Measurements from ENCODE around the gene SLC29A1.

SLC29A1 gene

DNA sequence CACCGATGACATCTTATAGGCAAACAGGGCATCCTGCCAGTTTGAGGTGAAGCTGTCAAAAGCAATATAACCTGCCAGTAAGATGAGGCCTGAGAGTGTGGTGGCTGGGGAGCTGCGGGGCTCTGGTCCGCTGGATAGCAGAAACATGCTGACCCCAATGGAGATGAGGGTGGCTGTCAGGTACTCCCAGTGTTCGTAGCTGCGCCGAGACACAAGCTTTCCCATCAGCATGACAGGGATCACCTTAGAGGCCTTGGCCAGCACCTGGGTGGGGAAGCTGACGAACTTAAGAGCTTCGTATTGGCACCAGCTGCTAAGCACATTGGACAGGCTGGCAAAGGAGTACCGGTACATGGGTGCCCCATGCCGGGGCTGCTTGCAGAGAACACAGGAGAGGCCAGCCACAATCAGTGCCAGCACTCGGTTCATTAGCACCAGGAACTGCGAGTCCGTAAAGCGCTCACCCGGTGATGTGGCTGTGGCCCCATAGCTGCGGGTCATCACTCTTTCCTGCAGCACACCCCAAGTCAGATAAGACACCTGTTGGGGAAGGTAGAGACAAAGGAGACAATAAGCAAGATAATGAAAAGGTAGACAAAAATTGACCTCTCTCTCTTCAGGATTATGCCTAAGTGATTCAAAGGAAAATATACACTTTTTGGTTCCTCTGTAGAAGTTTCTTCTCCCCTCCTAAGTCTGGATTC is 31.9 kb downstream of the SLC29A1 start:
- Histone ChIP-seq H3K27me3 (ENCODE audit: low read depth) (no peaks in the 10 kb centered on the region), H3K4me3 (no peak overlapping the region), H3K9me3 (no peaks in the 10 kb centered on the region), H3K4me1 (peaks cover 9% of the 10 kb centered on the region), H3K36me3 (replicated peaks) (peaks cover 56% of the 10 kb centered on the region)
- DNase-seq (ENCODE audit: low spot score in 2 of 2) = peak in 1 of 2 experiments; percentile 48
- in situ Hi-C loops (cut with MboI; ENCODE audit: low sequenced_read_pairs) = no loop called here

DNA sequence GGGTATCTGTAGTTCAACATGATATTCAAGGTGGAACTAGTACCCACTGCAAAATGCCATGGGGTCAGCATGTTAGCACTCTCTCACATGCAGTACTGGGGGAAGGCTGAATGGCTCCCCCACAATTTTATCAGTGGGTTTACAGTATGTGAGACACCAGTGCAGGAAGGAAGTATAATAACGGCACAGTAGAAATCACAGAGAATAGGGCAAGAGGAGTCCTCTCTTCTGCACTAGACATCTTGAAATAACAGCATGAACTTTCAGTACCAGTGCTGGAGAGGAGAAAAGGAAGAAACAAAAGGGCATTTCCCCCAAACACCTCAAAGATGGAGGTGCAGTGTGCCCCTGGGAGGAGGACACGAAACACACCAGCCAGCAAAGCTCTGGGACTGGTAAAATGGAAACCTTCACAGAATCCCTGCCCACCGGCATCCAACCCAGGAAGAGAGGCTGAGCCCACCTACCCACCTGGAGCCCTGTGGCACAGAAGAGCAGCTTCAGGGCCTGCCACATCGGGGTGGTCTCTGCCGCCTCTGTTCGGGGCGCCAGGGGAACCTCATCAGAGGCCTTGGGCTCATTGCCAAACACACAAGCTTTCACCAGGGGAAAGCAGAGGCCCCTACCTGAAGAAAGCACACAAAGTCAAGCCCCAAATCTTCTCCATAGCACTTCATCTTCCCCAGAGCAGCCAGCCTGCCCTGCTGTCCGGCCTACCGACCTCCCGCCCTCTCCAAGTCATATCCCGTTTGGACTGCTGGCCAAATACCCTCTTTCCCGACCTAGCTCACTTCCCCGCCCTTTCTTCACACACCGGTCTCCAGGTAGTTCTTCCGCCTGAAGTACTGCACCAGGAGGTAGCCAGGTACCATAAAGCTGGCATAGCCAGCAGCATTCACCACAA is 32.7 kb downstream of the SLC29A1 start:
- peak overlapping the region; percentile 59 for H3K4me3 ChIP-seq
- H3K4me1 ChIP-seq = peaks cover 9% of the 10 kb centered on the region
- no peaks in the 10 kb centered on the region for H3K27me3 ChIP-seq (ENCODE audit: low read depth)
- in situ Hi-C loops (cut with MboI; ENCODE audit: low sequenced_read_pairs) = no loop called here
- peaks cover 48% of the 10 kb centered on the region for H3K36me3 ChIP-seq (replicated peaks)
- peak in 1 of 2 experiments; percentile 24 for DNase-seq (ENCODE audit: low spot score in 2 of 2)
- H3K9me3 ChIP-seq = no peaks in the 10 kb centered on the region

DNA sequence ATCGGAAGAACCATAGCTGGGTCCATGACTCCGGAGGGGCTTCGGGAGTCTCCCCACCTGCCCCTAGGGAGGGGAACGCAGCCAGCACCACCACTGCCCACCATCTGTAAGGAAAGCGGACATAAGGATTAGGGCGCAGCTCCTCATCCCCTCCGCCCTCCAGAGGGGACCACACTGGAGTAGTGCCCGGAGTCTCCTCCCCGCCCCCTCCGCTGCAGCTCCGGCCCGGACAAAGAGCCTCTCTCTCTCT is 33.3 kb downstream of the SLC29A1 start:
- no peaks in the 10 kb centered on the region for H3K27me3 ChIP-seq (ENCODE audit: low read depth)
- H3K4me1 ChIP-seq = peaks cover 9% of the 10 kb centered on the region
- in situ Hi-C loops (cut with MboI; ENCODE audit: low sequenced_read_pairs) = no loop called here
- H3K9me3 ChIP-seq = no peaks in the 10 kb centered on the region
- peaks cover 42% of the 10 kb centered on the region for H3K36me3 ChIP-seq (replicated peaks)
- DNase-seq (ENCODE audit: low spot score in 2 of 2) = no peak
- peak overlapping the region; percentile 59 for H3K4me3 ChIP-seq

DNA sequence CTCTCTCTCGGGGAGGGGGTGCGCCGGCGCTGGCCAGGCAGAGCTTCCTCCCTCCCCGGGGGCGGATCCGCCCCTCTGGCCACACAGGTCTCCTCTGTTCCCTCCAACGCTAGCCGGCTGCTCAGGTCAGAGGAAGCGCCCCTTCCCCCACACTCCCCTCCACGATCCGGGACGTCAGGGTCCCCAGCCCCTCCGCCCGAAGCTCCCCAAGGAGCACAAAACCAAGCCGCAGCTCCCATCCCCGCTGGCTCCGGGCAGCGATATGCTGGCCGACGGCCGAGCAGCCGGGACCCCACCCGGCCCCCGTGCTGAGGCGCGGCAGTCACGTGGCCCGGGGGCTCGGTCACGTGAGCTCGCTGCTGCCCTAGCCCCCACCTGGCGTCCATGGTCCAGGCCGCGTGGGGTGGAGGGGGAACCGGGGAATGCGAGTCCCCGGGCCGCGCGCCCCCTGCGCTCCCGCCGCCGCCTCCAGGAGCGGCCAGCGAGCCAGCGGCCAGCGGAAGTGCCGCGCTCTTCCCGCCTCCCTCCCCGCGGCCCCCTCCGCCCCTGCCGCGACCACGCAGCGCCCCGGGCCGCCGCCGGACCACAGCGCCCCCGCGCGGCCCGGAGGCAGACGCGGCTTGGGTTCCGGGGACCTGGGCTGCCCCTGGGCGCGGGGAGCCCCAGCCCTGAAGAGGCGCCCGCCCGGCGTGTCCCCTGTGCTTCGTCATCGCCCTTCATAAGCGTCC is 33.8 kb downstream of the SLC29A1 start, which contains the start of gene SLC35B2:
TSS of gene SLC35B2 (minus strand) at position 504 of the 728 bp plus-strand sequence. CDS start at position 386, 118 bp downstream.
- peak; percentile 77 to 86 for DNase-seq (ENCODE audit: low spot score in 2 of 2)
- in situ Hi-C loops (cut with MboI; ENCODE audit: low sequenced_read_pairs) = no loop called here
- peak within 1 kb of the TSS; percentile 59 for H3K4me3 ChIP-seq
- peaks cover 9% of the 10 kb centered on the region for H3K4me1 ChIP-seq
- no peaks in the 10 kb centered on the region for H3K9me3 ChIP-seq
- H3K36me3 ChIP-seq (replicated peaks) = peaks cover 37% of the 10 kb centered on the region
- no peaks in the 10 kb centered on the region for H3K27me3 ChIP-seq (ENCODE audit: low read depth)

DNA sequence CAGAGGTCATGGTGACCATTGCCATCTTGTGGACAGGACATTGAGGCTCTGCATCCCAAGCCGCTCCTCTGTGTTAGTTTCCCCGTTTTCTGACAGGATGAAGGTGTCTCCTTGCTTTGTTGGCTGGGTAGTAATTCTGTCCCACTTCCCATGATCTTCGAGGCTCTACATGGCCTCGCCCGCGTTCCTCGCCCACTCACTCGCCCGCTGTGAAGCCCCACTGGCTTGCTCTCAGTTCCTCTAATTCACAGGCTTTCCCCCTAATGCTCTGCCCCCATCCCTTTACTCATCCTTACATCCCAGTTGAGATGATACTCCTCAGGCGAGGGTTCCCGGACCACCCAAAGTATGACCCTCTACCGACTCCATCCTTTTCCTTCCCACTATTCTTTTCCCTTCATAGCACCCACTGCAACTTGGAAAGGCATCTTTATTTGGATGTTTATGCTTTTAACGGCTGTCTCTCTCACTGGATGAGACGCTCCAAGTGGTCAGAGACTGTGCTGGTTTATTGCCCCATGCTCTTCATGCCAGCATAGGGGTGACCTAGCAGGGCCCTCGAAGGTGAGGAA is 34.4 kb downstream of the SLC29A1 start:
- Histone ChIP-seq H3K36me3 (replicated peaks) (peaks cover 31% of the 10 kb centered on the region), H3K9me3 (no peaks in the 10 kb centered on the region), H3K4me1 (peaks cover 9% of the 10 kb centered on the region), H3K27me3 (ENCODE audit: low read depth) (no peaks in the 10 kb centered on the region), H3K4me3 (peak overlapping the region; percentile 59)
- no peak for DNase-seq (ENCODE audit: low spot score in 2 of 2)
- in situ Hi-C loops (cut with MboI; ENCODE audit: low sequenced_read_pairs) = no loop called here

DNA sequence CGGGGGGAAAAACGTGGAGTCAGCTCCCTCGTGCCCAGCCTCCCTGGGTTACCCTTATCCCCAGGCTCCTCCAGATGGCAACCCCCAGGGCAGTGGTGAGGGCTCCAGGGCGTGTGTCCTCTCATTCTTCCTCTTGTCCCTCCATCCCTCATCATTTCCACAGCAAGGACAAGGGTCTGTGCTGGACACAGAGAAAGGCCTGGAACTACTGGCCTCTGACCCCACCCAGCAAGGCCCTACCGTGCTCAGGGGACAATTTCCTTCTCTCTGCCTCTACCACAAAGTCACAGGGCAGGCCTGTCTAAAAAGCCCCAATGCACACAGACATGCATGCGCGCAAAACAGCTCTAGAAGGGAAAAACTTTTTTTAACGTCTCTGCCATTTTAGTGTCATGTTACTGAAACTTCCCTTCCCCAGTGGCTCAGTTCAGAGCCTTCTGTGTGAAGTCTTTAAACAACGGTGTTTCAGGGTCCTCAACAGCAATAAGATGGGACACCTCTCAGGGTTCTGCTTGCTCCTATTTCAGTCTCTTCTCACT is 35.0 kb downstream of the SLC29A1 start:
- Histone ChIP-seq H3K9me3 (no peaks in the 10 kb centered on the region), H3K27me3 (ENCODE audit: low read depth) (no peaks in the 10 kb centered on the region), H3K36me3 (replicated peaks) (peaks cover 25% of the 10 kb centered on the region), H3K4me1 (peaks cover 10% of the 10 kb centered on the region), H3K4me3 (no peak overlapping the region)
- DNase-seq (ENCODE audit: low spot score in 2 of 2) = no peak
- in situ Hi-C loops (cut with MboI; ENCODE audit: low sequenced_read_pairs) = no loop called here

DNA sequence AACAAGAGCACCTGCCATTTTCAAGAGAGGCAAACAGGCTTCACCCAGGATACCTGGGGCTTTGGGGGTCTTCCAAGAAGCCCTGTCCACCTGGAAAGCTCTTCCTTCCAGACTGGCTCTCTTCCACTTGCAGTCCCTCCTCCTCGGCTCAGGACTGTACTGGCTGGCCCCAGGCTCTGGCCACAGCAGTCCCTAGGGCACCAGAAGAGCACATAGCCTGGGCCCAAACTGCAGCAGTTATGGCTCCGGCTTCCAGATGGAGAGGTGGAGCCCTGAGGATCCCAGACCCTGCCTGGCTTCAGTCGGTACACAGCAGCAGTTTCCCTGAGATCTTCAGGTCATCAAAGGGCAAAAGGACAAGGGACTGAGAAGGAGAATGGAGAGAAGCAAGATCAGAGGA is 35.5 kb downstream of the SLC29A1 start:
- in situ Hi-C loops (cut with MboI; ENCODE audit: low sequenced_read_pairs) = no loop called here
- H3K27me3 ChIP-seq (ENCODE audit: low read depth) = no peaks in the 10 kb centered on the region
- no peaks in the 10 kb centered on the region for H3K9me3 ChIP-seq
- no peak for DNase-seq (ENCODE audit: low spot score in 2 of 2)
- peaks cover 20% of the 10 kb centered on the region for H3K36me3 ChIP-seq (replicated peaks)
- peaks cover 15% of the 10 kb centered on the region for H3K4me1 ChIP-seq
- H3K4me3 ChIP-seq = no peak overlapping the region

DNA sequence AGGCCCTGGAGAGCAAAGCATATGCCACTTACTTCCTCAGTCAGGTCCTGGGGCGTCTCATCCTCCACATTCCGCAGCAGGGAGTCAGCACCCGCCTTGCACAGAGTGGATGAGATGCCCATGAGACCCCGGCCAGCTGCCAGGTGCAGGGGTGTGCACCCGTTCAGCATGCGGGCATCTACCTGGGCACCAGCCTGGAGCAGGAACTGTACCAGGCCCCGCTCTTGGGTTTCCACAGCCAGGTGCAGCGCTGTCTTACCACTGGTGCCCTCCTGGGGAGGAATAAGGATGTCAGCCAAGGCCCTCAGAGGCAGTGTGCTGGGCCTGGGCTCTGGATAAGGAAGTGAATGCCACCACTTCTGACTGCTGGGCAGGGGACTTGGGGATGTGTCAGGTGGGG is 36.6 kb downstream of the SLC29A1 start:
- peaks cover 17% of the 10 kb centered on the region for H3K4me1 ChIP-seq
- no peaks in the 10 kb centered on the region for H3K27me3 ChIP-seq (ENCODE audit: low read depth)
- peaks cover 9% of the 10 kb centered on the region for H3K36me3 ChIP-seq (replicated peaks)
- in situ Hi-C loops (cut with MboI; ENCODE audit: low sequenced_read_pairs) = no loop called here
- DNase-seq (ENCODE audit: low spot score in 2 of 2) = no peak
- H3K4me3 ChIP-seq = no peak overlapping the region
- H3K9me3 ChIP-seq = no peaks in the 10 kb centered on the region

DNA sequence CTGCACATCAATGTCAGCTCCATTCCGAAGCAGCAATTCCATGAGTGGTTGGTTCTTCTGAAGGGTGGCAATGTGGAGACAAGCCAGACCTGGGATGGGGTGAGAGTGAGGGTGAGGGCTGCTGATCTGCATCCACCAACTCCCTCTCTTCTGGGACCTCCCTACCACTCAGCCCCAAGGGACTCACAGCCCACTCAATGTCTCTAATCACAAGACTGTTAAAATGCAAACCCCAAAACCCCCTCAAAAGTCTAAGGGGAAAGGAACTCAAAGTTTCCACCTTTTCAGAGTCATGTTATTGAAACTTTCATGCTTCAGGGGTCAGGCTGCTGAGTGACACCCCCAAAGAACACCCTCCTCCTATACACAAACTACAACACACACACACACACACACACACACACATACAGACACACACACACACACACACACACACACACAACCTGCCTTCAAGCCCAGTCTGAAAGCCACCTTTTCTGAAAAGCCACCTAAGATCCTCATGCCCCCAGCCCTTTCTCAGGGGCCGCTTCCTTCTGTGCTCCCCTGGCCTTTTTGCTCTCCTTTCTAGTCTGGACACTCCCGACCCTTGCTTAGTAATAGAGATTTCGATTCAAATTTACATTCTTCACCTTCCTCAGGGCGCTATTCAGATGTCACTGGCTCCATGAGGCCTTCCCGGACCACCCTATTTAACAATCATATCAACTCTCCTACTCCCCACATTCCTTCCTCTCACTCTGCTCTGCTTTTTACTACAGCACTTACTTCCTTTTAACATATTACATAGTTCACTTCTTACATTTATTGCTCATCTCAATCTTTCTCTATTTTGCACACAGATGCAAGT is 37.3 kb downstream of the SLC29A1 start:
- DNase-seq (ENCODE audit: low spot score in 2 of 2) = no peak
- peaks cover 2% of the 10 kb centered on the region for H3K36me3 ChIP-seq (replicated peaks)
- H3K4me1 ChIP-seq = peaks cover 19% of the 10 kb centered on the region
- no peaks in the 10 kb centered on the region for H3K27me3 ChIP-seq (ENCODE audit: low read depth)
- H3K4me3 ChIP-seq = no peak overlapping the region
- in situ Hi-C loops (cut with MboI; ENCODE audit: low sequenced_read_pairs) = no loop called here
- no peaks in the 10 kb centered on the region for H3K9me3 ChIP-seq

DNA sequence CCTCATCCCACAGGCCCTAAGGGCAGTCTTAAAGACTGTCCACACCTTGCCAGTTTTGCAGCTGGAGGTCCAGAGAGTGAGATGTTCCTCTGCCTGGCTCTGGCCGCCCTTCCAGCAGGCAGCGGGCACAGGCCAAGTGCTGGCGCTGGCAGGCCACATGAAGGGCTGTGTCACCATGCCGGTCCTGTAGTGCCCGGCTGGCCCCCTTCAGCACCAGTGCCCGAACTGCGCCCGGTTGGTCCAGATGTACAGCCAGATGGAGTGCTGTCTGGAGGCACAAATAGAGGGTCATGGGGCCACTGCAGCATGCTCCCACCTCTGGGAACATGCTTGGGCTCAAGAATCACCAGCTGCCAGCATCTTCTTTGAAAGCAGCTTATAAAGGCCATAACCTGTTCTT is 38.2 kb downstream of the SLC29A1 start:
- peaks cover 14% of the 10 kb centered on the region for H3K4me1 ChIP-seq
- no peak overlapping the region for H3K4me3 ChIP-seq
- no peaks in the 10 kb centered on the region; the same call in none of the 2 replicates for H3K36me3 ChIP-seq (replicated peaks)
- no peaks in the 10 kb centered on the region for H3K9me3 ChIP-seq
- no peak for DNase-seq (ENCODE audit: low spot score in 2 of 2)
- in situ Hi-C loops (cut with MboI; ENCODE audit: low sequenced_read_pairs) = no loop called here
- H3K27me3 ChIP-seq (ENCODE audit: low read depth) = no peaks in the 10 kb centered on the region

DNA sequence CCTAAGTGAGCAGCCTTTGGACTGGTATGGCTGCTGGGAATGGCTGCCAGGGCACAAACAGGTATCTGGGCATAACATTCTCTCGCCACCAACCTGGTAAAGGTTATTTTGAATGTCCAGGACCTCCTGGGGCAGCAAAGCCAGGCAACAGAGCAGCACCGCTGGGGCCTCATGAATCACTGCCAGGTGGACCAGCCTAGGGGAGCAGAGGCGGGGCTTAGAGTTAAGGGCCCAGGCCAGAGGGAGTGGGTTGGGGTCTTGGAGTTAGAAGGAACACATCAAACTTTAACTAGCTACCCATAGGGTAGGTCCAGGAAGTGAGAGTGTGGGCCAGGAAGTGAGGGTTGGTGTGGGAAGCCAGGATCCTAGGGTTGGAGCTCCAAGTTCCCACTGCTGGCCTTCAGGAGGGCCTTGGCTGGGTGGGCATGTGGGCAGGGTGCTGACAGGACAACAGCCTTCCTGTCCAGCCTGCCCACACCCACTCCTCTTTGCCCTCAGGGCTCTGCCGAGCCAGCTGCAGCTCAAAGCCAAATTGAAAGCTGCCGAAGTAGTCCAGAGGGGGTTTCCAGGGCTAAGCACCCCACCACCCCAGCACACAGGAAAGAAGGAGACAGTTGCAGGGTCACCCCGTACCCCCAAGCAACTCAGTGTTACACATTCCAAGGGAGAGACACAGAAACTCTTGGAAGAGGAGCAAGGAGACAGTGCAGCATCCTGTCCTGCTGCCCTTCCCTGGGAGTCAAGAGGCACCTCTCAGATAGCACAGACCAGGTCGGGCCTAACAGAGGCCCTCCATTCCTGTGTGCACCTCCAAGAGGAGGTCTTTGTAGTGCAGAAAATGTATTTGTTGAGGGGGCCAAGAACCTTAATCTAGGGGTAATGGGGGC is 39.3 kb downstream of the SLC29A1 start:
- H3K9me3 ChIP-seq = no peaks in the 10 kb centered on the region
- H3K36me3 ChIP-seq (replicated peaks) = no peaks in the 10 kb centered on the region; the same call in 1 of the 2 replicates
- in situ Hi-C loops (cut with MboI; ENCODE audit: low sequenced_read_pairs) = no loop called here
- H3K27me3 ChIP-seq (ENCODE audit: low read depth) = no peaks in the 10 kb centered on the region
- H3K4me3 ChIP-seq = no peak overlapping the region
- DNase-seq (ENCODE audit: low spot score in 2 of 2) = no peak
- H3K4me1 ChIP-seq = peaks cover 12% of the 10 kb centered on the region
